ENCODE measurements around the gene FREY1. TPM values are rescaled to one million over a fixed set of nuclear protein-coding genes. Genes with fewer than 3 reads are reported as not detected.

Gene FREY1, protein sequence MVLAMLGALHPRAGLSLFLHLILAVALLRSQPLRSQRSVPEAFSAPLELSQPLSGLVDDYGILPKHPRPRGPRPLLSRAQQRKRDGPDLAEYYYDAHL
- 1.1 TPM in 1 of 2 replicates, not detected in the other for total RNA-seq (2021; fragmentation: NEBNext Ultra II Directional; extraction: Animal tissue kit (Norgen Biotek cat#: 25700))
- polyA plus RNA-seq (2011; rRNA removed), result 0.32 and 1.3 TPM in 2 replicates
- polyA plus RNA-seq (2011; cell fraction: cytosol; rRNA removed), result not detected
- polyA plus RNA-seq (2011; cell fraction: nucleus; rRNA removed), result 1.7 TPM
- 0.41 to 0.69 TPM (median 0.44 TPM) in 3 of 4 replicates, not detected in the other for polyA plus RNA-seq (2012, experiment 1 of 2)
- 0.55 TPM for polyA plus RNA-seq (2012, experiment 2 of 2)
- polyA plus RNA-seq (2013, experiment 1 of 2), result 0.24 TPM
- 0.28 TPM for polyA plus RNA-seq (2013, experiment 2 of 2)
- 0.71 and 1.2 TPM in 2 replicates for polyA minus RNA-seq (2011; rRNA and poly(A)+ RNA removed)
- not detected for polyA minus RNA-seq (2011; cell fraction: cytosol; rRNA and poly(A)+ RNA removed)
- polyA minus RNA-seq (2011; cell fraction: nucleus; rRNA and poly(A)+ RNA removed), result 5.4 TPM
- long read RNA-seq, experiment 1, result 0 reads
- long read RNA-seq, experiment 2, result 0 reads

DNA sequence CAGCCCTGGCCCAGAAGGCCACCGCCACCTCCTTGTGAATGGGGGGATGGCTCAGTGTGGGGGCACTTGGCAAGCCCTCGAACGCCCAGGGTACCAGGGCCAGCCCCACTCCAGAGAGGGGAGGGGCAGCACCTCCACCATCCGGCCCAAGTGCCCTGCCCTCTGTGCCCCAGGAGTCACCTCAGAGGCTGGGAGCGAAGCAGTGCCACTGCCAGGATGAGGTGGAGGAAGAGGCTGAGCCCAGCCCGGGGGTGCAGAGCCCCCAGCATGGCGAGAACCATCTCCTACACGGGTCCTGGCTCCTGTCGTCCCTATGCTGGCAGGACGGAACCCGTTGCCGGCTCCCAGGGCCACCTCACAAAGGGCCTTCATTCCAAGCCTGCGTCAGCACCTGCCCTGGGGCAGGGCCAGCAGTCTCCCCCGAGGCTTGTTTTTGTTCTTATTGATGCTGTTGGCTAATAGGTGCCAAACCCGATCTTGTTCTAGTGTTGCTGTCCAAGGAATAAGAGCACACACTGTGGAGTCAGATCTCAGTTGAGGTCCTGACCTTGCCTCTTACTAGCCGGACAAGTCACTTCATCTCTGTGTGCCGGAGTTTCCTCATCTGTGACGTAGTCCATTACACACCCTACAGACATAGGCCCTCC, at the start of gene FREY1:
Gene FREY1, minus strand, starts transcription at position 307 of the 647 bp plus-strand sequence. Its CDS starts 26 bp downstream, at position 281.
- H4K91ac ChIP-seq (replicated peaks; ENCODE audit: insufficient read length, low read length), result peak within 1 kb of the TSS; percentile 54
- H2AK5ac ChIP-seq (ENCODE audit: low read depth, low read length), result no peak within 1 kb of the TSS
- no peak within 1 kb of the TSS for H3K27ac ChIP-seq (ENCODE audit: low read depth, low read length)
- DNase-seq (ENCODE audit: low read depth in 1 of 2, low spot score in 2 of 2) (no peak), FAIRE-seq (no peak)
- H4K20me1 ChIP-seq (replicated peaks in 1 of 2; ENCODE audit: control insufficient read depth in 1 of 2, insufficient read depth in 2 of 2, low read length in 2 of 2), result peaks cover 0 to 17% of the 10 kb centered on the region in 2 experiments
- no peaks in the 10 kb centered on the region; a peak in 1 of 7 replicates for H3K4me1 ChIP-seq (replicated peaks in 1 of 4; ENCODE audit: control insufficient read depth in 3 of 4, insufficient read depth in 4 of 4, low read length in 3 of 4)
- H2BK120ac ChIP-seq (replicated peaks; ENCODE audit: low read depth, low read length), result no peak within 1 kb of the TSS
- 0 out of 2 replicates have a peak, but pooled peaks cover 2% of the 10 kb centered on the region for H3K23me2 ChIP-seq (ENCODE audit: low read depth, low read length)
- ChIA-PET CTCF (ENCODE audit: partially characterized antibody) (interaction anchor here (1.4 kb wide), 1 partner anchor 13 kb away, joined by 4 read pairs; no protein-coding TSS in a partner anchor), POLR2A (ENCODE audit: partially characterized antibody) (interaction anchor here (0.8 to 6.2 kb wide), 5 partner anchors 9 to 38 kb away, joined by 3 to 36 read pairs (median 3); partner anchors contain the start of gene PEX16)
- H3K23ac ChIP-seq (ENCODE audit: insufficient read length), result no peak within 1 kb of the TSS
- 93% methylated on average over 17 of the region's 18 CpGs; no CpG with 5 or more reads in 1 of the 2 experiments for WGBS, 2 experiments (ENCODE audit: extremely low coverage in 1 of 2, insufficient coverage in 1 of 2, insufficient read length in 1 of 2, insufficient replicate concordance in 2 of 2, low coverage in 1 of 2, low lambda C conversion rate in 2 of 2, missing lambda C conversion rate in 1 of 2)
- H4K5ac ChIP-seq (ENCODE audit: insufficient read length, low read depth, low read length), result no peak within 1 kb of the TSS
- no peak within 1 kb of the TSS for H2BK20ac ChIP-seq (ENCODE audit: low read length)
- H3K14ac ChIP-seq (ENCODE audit: insufficient read length), result no peak within 1 kb of the TSS
- no peak within 1 kb of the TSS for H3K18ac ChIP-seq (ENCODE audit: extremely low read depth, low read length)
- peaks cover 6 to 23% (median 18%) of the 10 kb centered on the region in 4 experiments; a peak in 6 of 8 replicates for H3K36me3 ChIP-seq (ENCODE audit: control insufficient read depth in 2 of 4, insufficient read depth in 4 of 4, low read length in 3 of 4)
- H3K27me3 ChIP-seq (replicated peaks in 1 of 4; ENCODE audit: control insufficient read depth in 3 of 4, extremely low read depth in 1 of 4, insufficient read depth in 3 of 4, low read length in 3 of 4), result no peaks in the 10 kb centered on the region
- no peak within 1 kb of the TSS for H2BK5ac ChIP-seq (ENCODE audit: low read depth, low read length)
- no peaks in the 10 kb centered on the region for H3K79me1 ChIP-seq (ENCODE audit: low read depth, low read length)
- peak within 1 kb of the TSS; percentile 80 for H4K8ac ChIP-seq (ENCODE audit: extremely low read depth, insufficient read depth, low read length)
- no peak within 1 kb of the TSS for H2BK12ac ChIP-seq (ENCODE audit: low read depth, low read length)
- H3K4ac ChIP-seq (replicated peaks; ENCODE audit: insufficient read length, low read depth, low read length), result no peak within 1 kb of the TSS
- H2BK15ac ChIP-seq (ENCODE audit: low read length), result no peak within 1 kb of the TSS
- H3K9ac ChIP-seq (replicated peaks in 1 of 4; ENCODE audit: extremely low read depth in 1 of 4, low read depth in 3 of 4, low read length in 3 of 4), result no peak within 1 kb of the TSS
- no peak within 1 kb of the TSS for H3K56ac ChIP-seq (replicated peaks; ENCODE audit: insufficient read length, low read depth, low read length)
- no peaks in the 10 kb centered on the region for H3K79me2 ChIP-seq (ENCODE audit: control insufficient read depth in 1 of 2, insufficient read depth in 2 of 2, low read length in 2 of 2)
- no peak within 1 kb of the TSS for H3K4me2 ChIP-seq (ENCODE audit: insufficient read depth in 1 of 2, low read depth in 2 of 2, low read length in 2 of 2)
- H2AFZ ChIP-seq (ENCODE audit: low read length), result no peak within 1 kb of the TSS
- no peaks in the 10 kb centered on the region for H3K9me3 ChIP-seq (ENCODE audit: insufficient read depth in 2 of 2, low read depth in 1 of 2, low read length in 1 of 2)
- no peak within 1 kb of the TSS for H3K4me3 ChIP-seq (ENCODE audit: extremely low read depth in 1 of 4, insufficient read depth in 2 of 4, low read depth in 3 of 4, low read length in 4 of 4)
- no peak for TF ChIP-seq ASH2L (IDR thresholded peaks at IDR 0.05; ENCODE audit: low read length)
- TF ChIP-seq, protein P1, sequence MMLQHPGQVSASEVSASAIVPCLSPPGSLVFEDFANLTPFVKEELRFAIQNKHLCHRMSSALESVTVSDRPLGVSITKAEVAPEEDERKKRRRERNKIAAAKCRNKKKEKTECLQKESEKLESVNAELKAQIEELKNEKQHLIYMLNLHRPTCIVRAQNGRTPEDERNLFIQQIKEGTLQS (IDR thresholded peaks at IDR 0.05; ENCODE audit: insufficient read depth, low read depth, low read length), result no peak
